NCI-H748 treated with DMSO at 0.1 percent for 48 hours (cell line): ENCODE data around the gene CD53.
"Not testable (repeated sequence)": the region's sequence is repeated elsewhere in the genome, so short reads cannot be mapped to it uniquely, and the experiment has no call there.

Source experiments
- DNase-seq: peaks from one replicate; lab custom pipeline; 2025; lab: John Stamatoyannopoulos, UW

The CD53 gene

DNA sequence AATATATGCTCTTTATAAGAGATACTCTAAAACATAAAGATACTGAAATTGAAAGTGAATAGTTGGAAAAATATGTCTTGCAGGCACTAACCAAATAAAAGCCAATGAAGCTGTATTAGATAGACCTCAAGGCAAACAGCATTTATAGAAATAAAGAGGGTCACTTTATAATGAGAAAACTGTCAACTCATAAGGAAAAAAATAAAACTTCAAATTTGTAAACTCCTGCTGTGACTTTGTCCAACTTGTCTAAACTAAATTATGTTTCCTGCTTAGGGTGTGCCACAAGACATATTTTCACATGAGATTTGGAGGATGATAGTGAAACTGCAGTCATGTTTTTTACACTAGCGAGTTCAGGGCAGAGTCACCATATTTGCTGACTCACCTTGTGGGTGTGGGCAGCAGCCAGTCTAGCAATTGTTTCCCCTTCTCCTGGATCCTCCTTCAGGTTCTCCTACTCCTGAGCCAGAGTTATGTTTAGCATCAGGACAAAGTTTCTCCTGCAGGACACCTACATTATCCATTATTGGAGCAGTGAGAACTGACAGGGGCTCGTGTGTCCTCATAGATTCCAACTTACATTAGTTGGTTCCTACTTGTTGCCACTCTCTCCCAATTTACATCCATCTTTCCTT lies 43.8 kb downstream of the CD53 start:
- DNase-seq: no peak

DNA sequence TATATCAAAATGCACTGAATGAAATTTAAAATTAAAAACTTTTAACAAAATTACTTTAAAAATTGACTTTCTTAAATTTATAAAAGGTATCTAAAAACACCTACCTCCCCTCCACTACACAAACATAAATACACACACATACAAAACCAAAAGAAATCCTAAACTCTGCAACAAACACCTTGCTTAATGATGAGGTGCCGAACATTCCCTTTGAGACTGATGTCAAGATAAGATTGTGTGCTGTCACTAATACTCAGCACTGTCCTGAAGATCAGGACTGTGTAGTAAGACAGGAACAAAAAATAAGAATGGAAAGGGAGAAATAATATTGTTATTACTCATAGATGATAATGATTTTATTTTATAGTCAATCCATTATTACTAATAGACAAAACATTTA lies 45.1 kb downstream of the CD53 start:
- DNase-seq: no peak

GRCh38 chr1:110921953-110922352 lies 49.0 kb downstream of the CD53 start:
- no peak for DNase-seq

GRCh38 chr1:110927484-110928075 lies 54.6 kb downstream of the CD53 start:
- no peak for DNase-seq

DNA sequence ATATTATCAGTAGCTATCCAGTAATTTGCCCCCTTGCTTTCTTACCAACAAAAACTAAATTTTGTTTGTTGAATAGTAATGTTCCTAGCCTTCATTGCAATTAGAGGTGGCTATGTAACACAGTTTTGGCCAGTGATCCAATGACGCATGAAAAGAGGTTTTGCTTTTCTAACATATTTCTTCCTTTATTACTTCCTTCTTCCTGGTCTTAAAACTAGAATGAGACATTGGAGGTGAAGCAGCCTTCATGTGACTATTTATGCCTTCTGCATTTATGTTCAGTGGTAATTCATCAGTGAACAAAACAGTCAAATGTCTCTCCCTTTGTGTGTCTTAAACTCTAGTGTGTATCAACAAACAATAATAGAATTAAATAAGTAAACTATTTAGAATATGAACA lies 55.2 kb downstream of the CD53 start:
- DNase-seq: no peak

DNA sequence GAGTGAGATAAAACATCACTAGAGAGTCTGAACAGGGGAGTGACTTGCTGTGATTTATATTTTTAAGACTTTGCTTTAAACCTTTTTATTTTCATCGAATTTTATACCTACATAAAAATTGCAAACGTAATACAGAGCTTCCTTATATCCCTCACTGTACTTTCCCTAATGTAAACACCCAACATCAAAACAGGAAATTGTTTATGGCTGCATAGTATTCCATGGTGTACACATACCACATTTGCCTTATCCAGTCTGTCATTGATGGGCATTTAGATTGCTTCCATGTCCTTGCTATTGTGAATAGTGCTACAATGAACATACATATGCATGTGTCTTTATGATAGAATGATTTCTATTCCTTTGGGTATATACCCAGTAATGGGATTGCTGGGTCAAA lies 56.0 kb downstream of the CD53 start:
- no peak for DNase-seq

GRCh38 chr1:110931097-110931496 lies 58.1 kb downstream of the CD53 start:
- not testable (repeated sequence) for DNase-seq

DNA sequence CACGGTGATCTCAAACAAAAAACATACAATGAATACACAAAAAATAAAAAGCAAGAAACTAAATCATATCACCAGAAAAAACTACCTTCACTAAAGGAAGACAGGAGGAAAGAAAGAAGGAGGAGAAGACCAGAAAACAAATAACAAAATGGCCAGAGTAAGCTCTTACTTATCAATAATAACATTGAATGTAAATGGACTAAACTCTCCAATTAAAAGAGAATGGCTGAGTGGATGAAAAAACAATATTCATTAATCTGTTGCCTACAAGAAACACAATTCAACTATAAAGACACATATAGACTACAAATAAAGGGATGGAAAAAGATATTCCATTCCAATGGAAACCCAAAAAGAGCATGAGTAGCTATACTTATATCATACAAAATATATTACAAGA lies 63.6 kb downstream of the CD53 start:
- no peak for DNase-seq

DNA sequence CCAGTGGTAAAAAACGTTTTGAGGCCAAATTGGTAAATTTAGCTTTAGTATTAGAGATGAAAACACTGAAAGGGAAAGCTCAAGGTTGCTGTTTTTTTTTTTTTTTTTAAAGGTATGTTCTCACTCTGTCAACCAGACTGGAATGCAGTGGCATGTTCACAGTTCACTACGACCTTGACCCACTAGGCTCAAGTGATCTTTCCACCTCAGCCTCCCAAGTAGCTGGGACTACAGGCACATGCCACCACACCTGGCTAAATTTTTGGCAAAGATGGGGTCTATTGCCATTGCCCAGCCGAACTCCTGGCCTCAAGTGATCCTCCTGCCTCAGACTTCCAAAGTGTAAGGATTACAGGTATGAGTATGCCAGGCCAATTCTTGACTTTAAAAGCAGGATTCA lies 71.9 kb downstream of the CD53 start:
- no peak for DNase-seq

- no peak for DNase-seq
These were observed 72.7 kb downstream of the CD53 start for GRCh38 chr1:110945626-110946025.

- DNase-seq: no peak
These were observed 75.3 kb downstream of the CD53 start for GRCh38 chr1:110948038-110948810.
